Left ventricle myocardium inferior (tissue), 1 donor: Measurements from ENCODE around the gene GRIK5. TPM values are rescaled to one million over a fixed set of nuclear protein-coding genes. Genes with fewer than 3 reads are reported as not detected.
"Not testable (repeated sequence)": the region's sequence is repeated elsewhere in the genome, so short reads cannot be mapped to it uniquely, and the experiment has no call there.

Experiments
- DNase-seq: peaks from one replicate; pipeline ENCODE4 v3.0.0-alpha.2; 2020
- H3K27ac ChIP-seq: fragments of 200-600 bp; replicated peaks from 2 replicates; pipeline ENCODE4 v1.8.0; 2021
- H3K27me3 ChIP-seq: fragments of 200-600 bp; 2 replicates; pipeline ENCODE4 v1.8.0; 2021; ENCODE audit warnings: low read depth
- H3K36me3 ChIP-seq: fragments of 200-600 bp; 2 replicates; pipeline ENCODE4 v1.8.0; 2021
- H3K4me1 ChIP-seq: fragments of 200-600 bp; 2 replicates; pipeline ENCODE4 v1.8.0; 2021
- H3K4me3 ChIP-seq: fragments of 200-600 bp; 2 replicates; pipeline ENCODE4 v1.8.0; 2021; ENCODE audit warnings: mild to moderate bottlenecking, moderate library complexity
- H3K9me3 ChIP-seq: fragments of 200-600 bp; replicated peaks from 2 replicates; pipeline ENCODE4 v1.8.0; 2021
- intact Hi-C: fragments of 100-400 bp; cut with micrococcal nuclease; formaldehyde crosslinking; loops from one replicate; pipeline ENCODE4 v1.11.0; 2022
- total RNA-seq: library from RNA; stranded (reverse); fragmentation: NEBNext Ultra II Directional; extraction: Animal tissue kit (Norgen Biotek cat#: 25700); gene quantifications from one replicate; pipeline ENCODE4 v1.2.1, GENCODE V29; 2021
- TF ChIP-seq, protein P1 (sequence below): fragments of 200-600 bp; IDR thresholded peaks from 2 replicates; pipeline ENCODE4 v1.8.0; 2021; ENCODE audit warnings: antibody characterized with exemption, mild to moderate bottlenecking, borderline replicate concordance
- donor health status: DM: no; HTN: yes; CAD: no; lungs with severe emphysema.

The GRIK5 gene
- total RNA-seq, 1 donor from 2014 or later, result 2.1 TPM

DNA sequence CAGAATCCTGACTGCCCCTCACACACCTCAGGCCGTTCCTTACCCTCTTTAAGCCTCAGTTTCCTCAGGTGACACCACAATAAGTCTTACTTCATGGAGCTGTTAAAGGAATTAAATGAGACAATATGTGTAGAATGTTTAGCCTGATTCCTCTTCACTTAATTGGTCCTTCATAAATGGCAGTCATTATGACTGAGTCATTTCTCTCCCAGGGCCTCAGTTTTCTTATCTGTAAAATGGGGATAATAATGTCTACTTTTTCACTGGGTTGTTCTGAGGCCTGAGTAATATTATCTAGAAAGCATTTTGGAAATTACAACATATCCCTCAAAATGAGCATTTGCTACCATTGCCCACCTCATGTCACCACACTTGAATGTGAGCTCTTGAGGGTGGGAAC lies 40.7 kb upstream of the GRIK5 start:
- H3K36me3 ChIP-seq, result no peaks in the 10 kb centered on the region
- TF ChIP-seq, protein P1, sequence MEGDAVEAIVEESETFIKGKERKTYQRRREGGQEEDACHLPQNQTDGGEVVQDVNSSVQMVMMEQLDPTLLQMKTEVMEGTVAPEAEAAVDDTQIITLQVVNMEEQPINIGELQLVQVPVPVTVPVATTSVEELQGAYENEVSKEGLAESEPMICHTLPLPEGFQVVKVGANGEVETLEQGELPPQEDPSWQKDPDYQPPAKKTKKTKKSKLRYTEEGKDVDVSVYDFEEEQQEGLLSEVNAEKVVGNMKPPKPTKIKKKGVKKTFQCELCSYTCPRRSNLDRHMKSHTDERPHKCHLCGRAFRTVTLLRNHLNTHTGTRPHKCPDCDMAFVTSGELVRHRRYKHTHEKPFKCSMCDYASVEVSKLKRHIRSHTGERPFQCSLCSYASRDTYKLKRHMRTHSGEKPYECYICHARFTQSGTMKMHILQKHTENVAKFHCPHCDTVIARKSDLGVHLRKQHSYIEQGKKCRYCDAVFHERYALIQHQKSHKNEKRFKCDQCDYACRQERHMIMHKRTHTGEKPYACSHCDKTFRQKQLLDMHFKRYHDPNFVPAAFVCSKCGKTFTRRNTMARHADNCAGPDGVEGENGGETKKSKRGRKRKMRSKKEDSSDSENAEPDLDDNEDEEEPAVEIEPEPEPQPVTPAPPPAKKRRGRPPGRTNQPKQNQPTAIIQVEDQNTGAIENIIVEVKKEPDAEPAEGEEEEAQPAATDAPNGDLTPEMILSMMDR, result no peak
- peaks cover 22% of the 10 kb centered on the region for H3K4me1 ChIP-seq
- DNase-seq, result no peak
- H3K27me3 ChIP-seq, result peaks cover 19% of the 10 kb centered on the region
- H3K4me3 ChIP-seq, result no peak overlapping the region
- intact Hi-C loops, result no loop called here
- no peak overlapping the region for H3K27ac ChIP-seq
- H3K9me3 ChIP-seq, result no peaks in the 10 kb centered on the region

DNA sequence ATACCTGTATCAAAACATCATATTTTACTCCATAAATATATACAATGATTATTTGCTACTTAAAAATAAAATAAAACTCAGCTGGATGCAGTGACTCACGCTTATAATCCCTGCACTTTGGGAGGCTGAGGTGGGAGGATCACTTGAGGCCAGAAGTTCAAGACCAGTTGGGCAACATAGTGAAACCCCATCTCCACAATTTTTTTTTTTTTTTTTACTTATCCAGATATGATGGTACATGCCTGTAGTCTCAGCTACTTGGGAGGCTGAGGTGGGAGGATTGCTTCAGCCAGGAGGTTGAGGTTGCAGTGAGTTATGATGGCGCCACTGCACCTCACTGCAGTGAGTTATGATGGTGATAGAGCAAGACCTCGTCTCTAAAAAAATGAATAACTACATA lies 39.9 kb upstream of the GRIK5 start:
- Histone ChIP-seq H3K27ac (no peak overlapping the region), H3K4me3 (no peak overlapping the region)
- intact Hi-C loops, result no loop called here

GRCh38 chr19:42108527-42109389 lies 38.8 kb upstream of the GRIK5 start:
- H3K4me1 ChIP-seq, result peaks cover 15% of the 10 kb centered on the region
- TF ChIP-seq, protein P1, result peak; percentile 91
- peak; percentile 67 for DNase-seq
- H3K9me3 ChIP-seq, result no peaks in the 10 kb centered on the region
- H3K27ac ChIP-seq, result no peak overlapping the region
- H3K36me3 ChIP-seq, result no peaks in the 10 kb centered on the region
- H3K27me3 ChIP-seq, result peaks cover 37% of the 10 kb centered on the region
- intact Hi-C loops, result no loop called here
- no peak overlapping the region for H3K4me3 ChIP-seq

More for the DNA sequence above, 39.9 kb upstream of the GRIK5 start:
- DNase-seq, result no peak
- Histone ChIP-seq H3K27me3 (peaks cover 26% of the 10 kb centered on the region), H3K36me3 (no peaks in the 10 kb centered on the region), H3K4me1 (peaks cover 22% of the 10 kb centered on the region), H3K9me3 (no peaks in the 10 kb centered on the region)
- TF ChIP-seq, protein P1, result no peak

- Histone ChIP-seq H3K9me3 (no peaks in the 10 kb centered on the region), H3K27ac (no peak overlapping the region), H3K27me3 (peaks cover 42% of the 10 kb centered on the region), H3K4me3 (no peak overlapping the region), H3K36me3 (no peaks in the 10 kb centered on the region), H3K4me1 (peaks cover 8% of the 10 kb centered on the region)
- TF ChIP-seq, protein P1, result no peak
- intact Hi-C loops, result no loop called here
- no peak for DNase-seq
Measured at GRCh38 chr19:42105368-42105767, 35.4 kb upstream of the GRIK5 start.

GRCh38 chr19:42102877-42103276 lies 32.9 kb upstream of the GRIK5 start:
- TF ChIP-seq, protein P1, result no peak
- intact Hi-C loops, result no loop called here
- H3K4me1 ChIP-seq, result no peaks in the 10 kb centered on the region

GRCh38 chr19:42100241-42100640 lies 30.2 kb upstream of the GRIK5 start:
- peaks cover 39% of the 10 kb centered on the region for H3K27me3 ChIP-seq
- intact Hi-C loops, H3K27ac ChIP-seq, H3K4me3 ChIP-seq, DNase-seq, H3K4me1 ChIP-seq, H3K9me3 ChIP-seq, H3K36me3 ChIP-seq: not testable (repeated sequence)

More at GRCh38 chr19:42102877-42103276, 32.9 kb upstream of the GRIK5 start:
- Histone ChIP-seq H3K27me3 (peaks cover 39% of the 10 kb centered on the region), H3K4me3 (no peak overlapping the region), H3K27ac (no peak overlapping the region), H3K36me3 (no peaks in the 10 kb centered on the region), H3K9me3 (no peaks in the 10 kb centered on the region)
- no peak for DNase-seq
